HFFc6 (cell line): ENCODE results near the gene SLC12A9. TPM values are rescaled to one million over a fixed set of nuclear protein-coding genes. Genes with fewer than 3 reads are reported as not detected.

Experiments used
- DNase-seq: peaks from one replicate; pipeline ENCODE4 v3.0.0-alpha.2; 2018
- H3K27ac Mint-ChIP-seq: 2 replicates; pipeline ENCODE4 v1.8.0; 2020; ENCODE audit warnings: mild to moderate bottlenecking, mixed read lengths
- H3K27me3 Mint-ChIP-seq: 2 replicates; pipeline ENCODE4 v1.8.0; 2021; ENCODE audit warnings: mild to moderate bottlenecking, moderate library complexity, mixed read lengths; ENCODE audit not compliant: insufficient read depth
- H3K36me3 Mint-ChIP-seq: 2 replicates; pipeline ENCODE4 v1.8.0; 2021; ENCODE audit warnings: low read depth, mixed read lengths
- H3K4me1 Mint-ChIP-seq: 2 replicates; pipeline ENCODE4 v1.8.0; 2020; ENCODE audit warnings: low read depth, mixed read lengths
- H3K4me3 Mint-ChIP-seq: 2 replicates; pipeline ENCODE4 v1.8.0; 2020; ENCODE audit warnings: mild to moderate bottlenecking, moderate library complexity, mixed read lengths
- H3K9me3 Mint-ChIP-seq: 2 replicates; pipeline ENCODE4 v1.8.0; 2020; ENCODE audit warnings: mild to moderate bottlenecking, mixed read lengths
- CTCF ChIP-seq: fragments of 200-600 bp; sonication (generic); IDR thresholded peaks from 2 replicates; pipeline ENCODE4 v1.5.0; 2021; ENCODE audit warnings: antibody characterized with exemption, mild to moderate bottlenecking
- total RNA-seq, 6 experiments: library from RNA; stranded (reverse); fragmentation: NEBNext Ultra II Directional; extraction: Animal tissue kit (Norgen Biotek cat#: 25700); gene quantifications; 2 replicates in 1 of 6; 3 replicates in 5 of 6; pipeline ENCODE4 v1.2.3, GENCODE V29; 2021

Gene SLC12A9
- total RNA-seq, 6 experiments from 2014 or later = 19.3 to 26.2 (median 21.7) TPM

- H3K9me3 Mint-ChIP-seq = no peaks in the 10 kb centered on the region
- H3K27ac Mint-ChIP-seq = peak overlapping the region; percentile 75
- no peaks in the 10 kb centered on the region for H3K36me3 Mint-ChIP-seq
- H3K27me3 Mint-ChIP-seq = no peaks in the 10 kb centered on the region; the same call in 1 of the 2 replicates
- no peak for DNase-seq
- no peak overlapping the region for H3K4me3 Mint-ChIP-seq
- TF ChIP-seq CTCF = no peak
- H3K4me1 Mint-ChIP-seq = peaks cover 7% of the 10 kb centered on the region; the same call in 1 of the 2 replicates
Observed at GRCh38 chr7:100836812-100837098, 15.8 kb upstream of the SLC12A9 start.

GRCh38 chr7:100837099-100837836 lies 15.2 kb upstream of the SLC12A9 start:
- no peaks in the 10 kb centered on the region for H3K36me3 Mint-ChIP-seq
- H3K9me3 Mint-ChIP-seq = no peaks in the 10 kb centered on the region
- no peak for TF ChIP-seq CTCF
- H3K4me1 Mint-ChIP-seq = peaks cover 7% of the 10 kb centered on the region; the same call in 1 of the 2 replicates
- H3K27ac Mint-ChIP-seq = peak overlapping the region; percentile 75
- H3K4me3 Mint-ChIP-seq = peak overlapping the region; percentile 74
- H3K27me3 Mint-ChIP-seq = no peaks in the 10 kb centered on the region; the same call in 1 of the 2 replicates
- peak; percentile 86 for DNase-seq

GRCh38 chr7:100839361-100839760 lies 13.2 kb upstream of the SLC12A9 start:
- Mint-ChIP-seq H3K36me3 (no peaks in the 10 kb centered on the region), H3K27ac (no peak overlapping the region), H3K9me3 (no peaks in the 10 kb centered on the region), H3K27me3 (no peaks in the 10 kb centered on the region; the same call in none of the 2 replicates), H3K4me3 (no peak overlapping the region), H3K4me1 (peaks cover 7% of the 10 kb centered on the region; the same call in 1 of the 2 replicates)
- DNase-seq = no peak
- TF ChIP-seq CTCF = no peak

GRCh38 chr7:100840470-100841100 lies 11.9 kb upstream of the SLC12A9 start:
- H3K36me3 Mint-ChIP-seq = no peaks in the 10 kb centered on the region
- no peaks in the 10 kb centered on the region; the same call in none of the 2 replicates for H3K27me3 Mint-ChIP-seq
- TF ChIP-seq CTCF = no peak
- no peaks in the 10 kb centered on the region for H3K9me3 Mint-ChIP-seq
- no peak for DNase-seq
- H3K4me1 Mint-ChIP-seq = peaks cover 7% of the 10 kb centered on the region; the same call in 1 of the 2 replicates
- H3K27ac Mint-ChIP-seq = no peak overlapping the region
- no peak overlapping the region for H3K4me3 Mint-ChIP-seq

- H3K9me3 Mint-ChIP-seq = no peaks in the 10 kb centered on the region
- TF ChIP-seq CTCF = no peak
- no peak overlapping the region for H3K4me3 Mint-ChIP-seq
- no peaks in the 10 kb centered on the region; the same call in none of the 2 replicates for H3K27me3 Mint-ChIP-seq
- no peak overlapping the region for H3K27ac Mint-ChIP-seq
- no peaks in the 10 kb centered on the region for H3K36me3 Mint-ChIP-seq
- H3K4me1 Mint-ChIP-seq = peaks cover 5% of the 10 kb centered on the region
- no peak for DNase-seq
Observed at GRCh38 chr7:100847360-100847759, 5.2 kb upstream of the SLC12A9 start.
